Vagina (tissue), 2 donors: ENCODE data around the gene SLC48A1.

Source experiments
- POLR2A ChIP-seq, 2 donors: fragments of 450-650 bp; IDR thresholded peaks; one replicate each; pipeline ENCODE4 v1.6.1; 2017; ENCODE audit warnings: antibody characterized with exemption in 2 of 2, mild to moderate bottlenecking in 2 of 2, moderate library complexity in 2 of 2
- POLR2AphosphoS5 ChIP-seq, 2 donors: sonication (generic); formaldehyde crosslinking; IDR thresholded peaks; one replicate each; pipeline ENCODE4 v1.9.0; 2017; ENCODE audit warnings: antibody characterized with exemption in 2 of 2, mild to moderate bottlenecking in 2 of 2, low read depth in 1 of 2; ENCODE audit not compliant: insufficient read depth in 1 of 2
- TF ChIP-seq, protein P1 (sequence below), 3 experiments: fragments of 450-650 bp in 2 of 3; fragments of 200-600 bp in 1 of 3; sonication (generic) in 1 of 3; IDR thresholded peaks; one replicate each; pipeline ENCODE4 v1.5.1; 2017 to 2019; ENCODE audit warnings: antibody characterized with exemption in 3 of 3, mild to moderate bottlenecking in 2 of 3, moderate library complexity in 2 of 3

DNA sequence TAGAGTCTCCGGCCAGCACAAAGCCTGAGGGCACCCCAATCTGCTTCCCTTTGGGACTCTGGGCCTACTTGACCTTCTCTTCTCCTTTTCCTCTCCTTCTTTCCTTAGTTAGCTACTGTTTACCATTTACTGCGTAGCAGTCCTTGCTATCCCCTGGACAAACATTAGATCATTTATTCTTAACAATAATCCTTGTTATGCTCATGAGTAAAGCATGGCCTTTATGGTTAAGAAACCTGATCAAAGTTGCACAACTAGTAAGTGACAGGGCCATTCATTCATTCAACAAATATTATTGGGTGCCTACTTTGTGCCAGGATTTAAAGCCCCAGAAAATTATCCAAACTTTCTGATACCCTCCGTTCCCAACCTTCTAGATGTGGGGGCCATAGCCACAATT, 49.8 kb downstream of the SLC48A1 start:
- no peak for TF ChIP-seq POLR2AphosphoS5 (IDR thresholded peaks at IDR 0.05; ENCODE audit: insufficient read depth in 1 of 2, low read depth in 1 of 2)
- TF ChIP-seq, protein P1, sequence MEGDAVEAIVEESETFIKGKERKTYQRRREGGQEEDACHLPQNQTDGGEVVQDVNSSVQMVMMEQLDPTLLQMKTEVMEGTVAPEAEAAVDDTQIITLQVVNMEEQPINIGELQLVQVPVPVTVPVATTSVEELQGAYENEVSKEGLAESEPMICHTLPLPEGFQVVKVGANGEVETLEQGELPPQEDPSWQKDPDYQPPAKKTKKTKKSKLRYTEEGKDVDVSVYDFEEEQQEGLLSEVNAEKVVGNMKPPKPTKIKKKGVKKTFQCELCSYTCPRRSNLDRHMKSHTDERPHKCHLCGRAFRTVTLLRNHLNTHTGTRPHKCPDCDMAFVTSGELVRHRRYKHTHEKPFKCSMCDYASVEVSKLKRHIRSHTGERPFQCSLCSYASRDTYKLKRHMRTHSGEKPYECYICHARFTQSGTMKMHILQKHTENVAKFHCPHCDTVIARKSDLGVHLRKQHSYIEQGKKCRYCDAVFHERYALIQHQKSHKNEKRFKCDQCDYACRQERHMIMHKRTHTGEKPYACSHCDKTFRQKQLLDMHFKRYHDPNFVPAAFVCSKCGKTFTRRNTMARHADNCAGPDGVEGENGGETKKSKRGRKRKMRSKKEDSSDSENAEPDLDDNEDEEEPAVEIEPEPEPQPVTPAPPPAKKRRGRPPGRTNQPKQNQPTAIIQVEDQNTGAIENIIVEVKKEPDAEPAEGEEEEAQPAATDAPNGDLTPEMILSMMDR (IDR thresholded peaks at IDR 0.05) = no peak
- TF ChIP-seq POLR2A (IDR thresholded peaks at IDR 0.05) = no peak
